CD4-positive, CD25-positive, alpha-beta regulatory T cell (primary cell): ENCODE data around the gene ABTB2. TPM values are rescaled to one million over a fixed set of nuclear protein-coding genes. Genes with fewer than 3 reads are reported as not detected.
"Not testable (repeated sequence)": the region's sequence is repeated elsewhere in the genome, so short reads cannot be mapped to it uniquely, and the experiment has no call there.

Experiments
- ATAC-seq, 2 donors: fragments of 150-1000 bp; cut with Tn5 transposase; one replicate each; pipeline ENCODE4 v1.10.0; 2021; ENCODE audit warnings: low read depth in 2 of 2, moderate number of reproducible peaks in 2 of 2, moderate library complexity in 1 of 2
- DNase-seq, 3 donors: peaks; one replicate each; pipeline versions ENCODE4 v3.0.0 to v3.0.0-alpha.2; 2012 to 2022; ENCODE audit warnings: mixed read lengths in 1 of 3
- H3K27ac ChIP-seq: one replicate; pipeline ENCODE4 v1.7.0; 2013; ENCODE audit warnings: mild to moderate bottlenecking, low read length; ENCODE audit not compliant: insufficient read depth, poor library complexity, severe bottlenecking
- H3K27me3 ChIP-seq: one replicate; pipeline ENCODE4 v1.7.0; 2013; ENCODE audit warnings: low read length; ENCODE audit not compliant: control insufficient read depth, insufficient read depth
- H3K36me3 ChIP-seq: one replicate; pipeline ENCODE4 v1.7.0; 2013; ENCODE audit warnings: mild to moderate bottlenecking, low read length, moderate library complexity; ENCODE audit not compliant: control insufficient read depth, insufficient read depth
- H3K4me1 ChIP-seq: 2 replicates; pipeline ENCODE4 v1.7.0; 2013; ENCODE audit warnings: mild to moderate bottlenecking, low read length; ENCODE audit not compliant: insufficient read depth, control insufficient read depth, poor library complexity, severe bottlenecking
- H3K4me3 ChIP-seq: one replicate; pipeline ENCODE4 v1.7.0; 2013; ENCODE audit warnings: low read depth, mild to moderate bottlenecking, low read length, moderate library complexity
- H3K9me3 ChIP-seq, 2 experiments: 1 replicate in 1 of 2; 2 replicates in 1 of 2; pipeline ENCODE4 v1.7.0; 2013; ENCODE audit warnings: low read length in 2 of 2, mild to moderate bottlenecking in 1 of 2, moderate library complexity in 1 of 2; ENCODE audit not compliant: control insufficient read depth in 2 of 2
- H3K27ac Mint-ChIP-seq, 3 donors: one replicate each; pipeline ENCODE4 v1.8.0; 2020 to 2022; ENCODE audit warnings: mild to moderate bottlenecking in 3 of 3, mixed read lengths in 3 of 3, moderate library complexity in 2 of 3
- H3K27me3 Mint-ChIP-seq: one replicate; pipeline ENCODE4 v1.8.0; 2022; ENCODE audit warnings: mild to moderate bottlenecking, mixed read lengths
- H3K36me3 Mint-ChIP-seq: one replicate; pipeline ENCODE4 v1.8.0; 2020; ENCODE audit warnings: mixed read lengths
- H3K4me1 Mint-ChIP-seq, 4 donors: one replicate each; pipeline ENCODE4 v1.8.0; 2020 to 2022; ENCODE audit warnings: mixed read lengths in 4 of 4, mild to moderate bottlenecking in 1 of 4
- H3K4me3 Mint-ChIP-seq, 4 donors: one replicate each; pipeline ENCODE4 v1.8.0; 2020 to 2022; ENCODE audit warnings: mild to moderate bottlenecking in 4 of 4, mixed read lengths in 4 of 4, moderate library complexity in 3 of 4
- H3K9me3 Mint-ChIP-seq, 7 donors: one replicate each; pipeline ENCODE4 v1.8.0; 2020 to 2022; ENCODE audit warnings: mixed read lengths in 7 of 7, mild to moderate bottlenecking in 3 of 7, moderate library complexity in 2 of 7
- polyA plus RNA-seq, 4 donors: library from polyadenylated mRNA; unstranded; fragments of 300-500 nt; fragmentation: Illumina TruSeq; gene quantifications; one replicate each; pipeline ENCODE4 v1.2.3, GENCODE V29; 2021
- total RNA-seq: library from RNA; stranded (reverse); gene quantifications from one replicate; pipeline ENCODE4 v1.2.3, GENCODE V29; 2022

The ABTB2 gene
- total and polyA plus RNA-seq, 5 donors from 2014 or later = 0.12 to 0.89 (median 0.13) TPM; not detected in 2

DNA sequence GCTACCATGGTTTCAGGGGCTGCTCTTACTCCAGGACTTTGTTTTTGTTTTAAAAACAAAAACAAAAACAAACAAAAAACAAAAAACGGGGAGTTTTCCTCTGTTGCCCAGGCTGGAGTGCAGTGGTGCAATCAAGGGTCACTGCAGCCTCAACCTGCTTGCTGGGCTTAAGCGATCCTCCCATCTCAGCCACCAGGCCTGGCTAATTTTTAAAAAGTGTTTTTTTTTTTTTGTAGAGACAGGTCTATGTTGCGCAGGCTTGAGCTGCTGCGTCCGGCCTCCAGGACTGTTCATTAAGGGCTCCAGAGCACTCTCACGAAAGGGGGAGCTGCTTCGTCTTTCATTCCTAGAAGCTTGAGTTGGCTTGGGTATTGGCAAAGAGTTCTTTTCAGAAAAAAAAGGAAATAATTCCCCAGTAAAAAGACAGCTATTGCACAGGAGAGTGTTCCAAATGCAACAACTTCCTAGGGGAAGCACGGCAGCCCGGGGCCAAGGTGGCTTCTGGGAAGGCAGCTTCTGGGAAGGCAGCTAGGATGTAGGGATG lies 173.9 kb downstream of the ABTB2 start:
- H3K27ac Mint-ChIP-seq = no peak overlapping the region
- DNase-seq (no peak), ATAC-seq (no peak)
- Histone ChIP-seq H3K27ac (no peak overlapping the region), H3K4me1 (no peaks in the 10 kb centered on the region), H3K27me3 (no peaks in the 10 kb centered on the region), H3K36me3 (no peaks in the 10 kb centered on the region), H3K9me3 (no peaks in the 10 kb centered on the region), H3K4me3 (no peak overlapping the region)
- no peaks in the 10 kb centered on the region for H3K36me3 Mint-ChIP-seq
- H3K4me3 Mint-ChIP-seq = no peak overlapping the region
- H3K9me3 Mint-ChIP-seq = no peaks in the 10 kb centered on the region
- H3K4me1 Mint-ChIP-seq = no peaks in the 10 kb centered on the region
- peaks cover 5% of the 10 kb centered on the region for H3K27me3 Mint-ChIP-seq

DNA sequence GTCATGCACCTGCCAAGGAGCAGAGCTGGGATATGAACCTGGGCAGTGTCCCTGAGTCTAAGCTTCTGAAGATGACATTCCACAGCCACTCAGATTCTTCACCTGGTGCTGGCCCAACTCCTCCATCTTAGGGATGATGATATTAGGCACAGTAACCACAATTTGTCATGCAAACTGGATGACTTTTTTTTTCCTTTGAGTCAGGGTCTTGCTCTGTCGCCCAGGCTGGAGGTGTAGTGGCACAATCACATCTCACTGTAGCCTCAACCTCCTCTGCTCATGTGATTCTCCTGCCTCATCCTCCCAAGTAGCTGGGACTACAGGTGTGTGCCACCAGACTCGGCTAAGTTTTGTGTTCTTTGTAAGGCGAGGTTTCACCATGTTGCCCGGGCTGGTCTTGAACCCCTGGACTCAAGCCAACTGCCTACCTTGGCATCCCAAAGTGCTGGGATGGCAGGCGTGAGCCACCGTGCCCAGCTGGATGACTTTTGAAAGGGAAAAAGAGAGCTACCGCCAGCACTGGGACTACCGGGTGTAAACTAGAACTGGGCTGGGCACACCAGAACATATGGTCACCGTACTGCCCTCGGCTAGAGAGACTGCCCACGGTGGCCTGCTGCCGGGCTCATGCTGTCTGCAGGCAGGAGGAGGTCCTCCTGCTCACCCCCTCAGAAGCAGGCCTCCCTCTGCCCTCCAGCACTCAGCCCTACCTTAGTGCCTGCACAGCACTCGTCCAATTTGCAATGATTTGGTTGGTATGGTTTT lies 174.7 kb downstream of the ABTB2 start:
- Histone ChIP-seq H3K4me1 (no peaks in the 10 kb centered on the region), H3K36me3 (no peaks in the 10 kb centered on the region), H3K9me3 (no peaks in the 10 kb centered on the region), H3K4me3 (no peak overlapping the region), H3K27ac (no peak overlapping the region), H3K27me3 (no peaks in the 10 kb centered on the region)
- no peak for ATAC-seq
- Mint-ChIP-seq H3K27ac (no peak overlapping the region), H3K36me3 (no peaks in the 10 kb centered on the region), H3K4me1 (no peaks in the 10 kb centered on the region), H3K4me3 (no peak overlapping the region), H3K27me3 (peaks cover 5% of the 10 kb centered on the region), H3K9me3 (no peaks in the 10 kb centered on the region)
- DNase-seq = no peak

DNA sequence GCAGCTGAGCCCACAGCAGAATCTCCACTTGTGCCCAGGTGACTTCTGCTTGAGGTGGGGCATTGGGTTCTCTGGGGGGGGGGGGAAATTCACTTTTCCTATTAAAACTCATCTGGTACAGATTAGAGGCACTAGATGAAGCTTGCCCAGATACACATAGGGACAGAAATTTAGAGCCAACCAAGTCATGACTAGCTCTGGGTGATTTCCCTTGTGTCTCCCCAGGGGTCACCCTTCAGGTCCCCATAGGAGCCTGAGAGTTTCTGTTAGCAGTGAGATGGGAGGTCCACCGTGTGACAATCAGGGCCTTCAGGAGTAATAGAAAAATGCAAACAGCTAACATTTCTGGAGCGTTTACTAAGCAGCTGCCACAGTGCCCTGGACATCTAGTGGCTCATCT lies 175.4 kb downstream of the ABTB2 start:
- Histone ChIP-seq H3K27me3 (no peaks in the 10 kb centered on the region), H3K36me3 (no peaks in the 10 kb centered on the region), H3K4me3 (no peak overlapping the region), H3K27ac (no peak overlapping the region), H3K4me1 (no peaks in the 10 kb centered on the region), H3K9me3 (no peaks in the 10 kb centered on the region)
- H3K27me3 Mint-ChIP-seq = peaks cover 5% of the 10 kb centered on the region
- H3K4me1 Mint-ChIP-seq = no peaks in the 10 kb centered on the region
- no peak overlapping the region for H3K4me3 Mint-ChIP-seq
- no peak overlapping the region for H3K27ac Mint-ChIP-seq
- H3K9me3 Mint-ChIP-seq = no peaks in the 10 kb centered on the region
- ATAC-seq (no peak), DNase-seq (no peak)
- no peaks in the 10 kb centered on the region for H3K36me3 Mint-ChIP-seq

DNA sequence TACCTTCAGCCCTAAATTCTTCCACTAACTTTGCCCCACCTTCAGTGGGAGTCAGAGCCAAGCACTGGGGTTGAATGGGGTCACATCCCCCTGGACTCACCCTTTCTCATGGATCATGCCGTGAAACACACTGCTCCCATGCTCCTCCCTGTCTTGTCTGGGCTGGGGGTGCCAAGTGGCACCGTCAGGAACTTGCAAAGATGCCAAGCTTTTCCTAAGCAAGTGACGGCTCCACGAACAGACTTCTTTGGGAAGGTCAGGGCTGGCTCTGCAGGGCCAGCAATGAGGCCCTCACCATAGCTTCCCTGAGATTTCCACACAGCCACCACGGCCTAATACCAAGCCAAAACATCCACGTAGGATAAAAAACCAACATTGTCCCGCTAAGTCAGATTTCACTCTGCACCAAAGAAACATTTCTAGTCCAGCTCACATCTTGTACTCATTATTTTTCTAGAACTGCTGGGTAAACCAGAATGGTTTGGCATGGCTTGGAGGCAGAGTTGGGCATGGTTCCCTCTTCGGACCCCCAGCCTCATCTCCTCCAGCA lies 175.9 kb downstream of the ABTB2 start:
- Mint-ChIP-seq H3K4me3 (no peak overlapping the region), H3K9me3 (no peaks in the 10 kb centered on the region), H3K4me1 (no peaks in the 10 kb centered on the region), H3K27me3 (peaks cover 5% of the 10 kb centered on the region), H3K36me3 (no peaks in the 10 kb centered on the region), H3K27ac (no peak overlapping the region)
- Histone ChIP-seq H3K36me3 (no peaks in the 10 kb centered on the region), H3K27me3 (no peaks in the 10 kb centered on the region), H3K9me3 (no peaks in the 10 kb centered on the region), H3K4me1 (no peaks in the 10 kb centered on the region), H3K4me3 (no peak overlapping the region), H3K27ac (no peak overlapping the region)
- no peak for ATAC-seq
- no peak for DNase-seq

DNA sequence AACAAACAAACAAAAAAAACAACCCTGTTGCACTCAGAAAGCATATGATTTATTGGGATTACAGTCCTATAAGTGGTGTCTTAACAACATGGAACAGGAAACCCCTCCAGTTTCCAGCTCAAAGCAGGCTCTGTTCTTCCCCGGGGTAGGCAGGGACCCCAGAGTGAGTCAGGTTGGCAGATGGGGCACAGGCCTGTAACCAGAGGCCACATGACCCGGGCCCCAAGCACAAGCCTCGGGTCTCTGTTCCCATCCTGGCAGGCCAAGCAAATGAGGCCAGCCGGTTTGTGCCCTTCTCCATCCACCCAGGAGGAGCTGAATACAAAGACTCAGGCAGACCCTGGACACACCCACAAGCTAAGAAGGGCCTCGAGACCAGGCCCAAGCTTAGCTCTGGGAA lies 176.6 kb downstream of the ABTB2 start:
- H3K27ac ChIP-seq = no peak overlapping the region
- Mint-ChIP-seq H3K4me1 (no peaks in the 10 kb centered on the region), H3K36me3 (no peaks in the 10 kb centered on the region), H3K4me3 (no peak overlapping the region), H3K27me3 (peaks cover 5% of the 10 kb centered on the region), H3K27ac (no peak overlapping the region), H3K9me3 (no peaks in the 10 kb centered on the region)
- no peak for ATAC-seq
- H3K4me1 ChIP-seq = no peaks in the 10 kb centered on the region
- H3K36me3 ChIP-seq = no peaks in the 10 kb centered on the region
- no peak overlapping the region for H3K4me3 ChIP-seq
- no peaks in the 10 kb centered on the region for H3K27me3 ChIP-seq
- no peaks in the 10 kb centered on the region for H3K9me3 ChIP-seq
- no peak for DNase-seq

DNA sequence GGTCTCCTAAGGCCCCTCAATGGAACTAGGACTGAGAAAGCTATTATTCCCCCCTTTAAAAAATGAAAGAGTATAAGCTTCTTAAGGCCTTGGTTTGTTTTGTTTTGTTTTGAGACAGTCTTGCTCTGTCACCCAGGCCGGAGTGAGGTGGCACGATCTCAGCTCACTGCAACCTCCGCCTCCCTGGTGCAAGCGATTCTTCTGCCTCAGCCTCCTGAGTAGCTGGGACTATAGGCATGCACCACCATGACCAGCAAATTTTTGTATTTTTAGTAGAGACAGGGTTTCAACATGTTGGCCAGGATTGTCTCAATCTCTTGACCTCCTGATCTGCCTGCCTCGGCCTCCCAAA lies 177.0 kb downstream of the ABTB2 start:
- not testable (repeated sequence) for H3K9me3 ChIP-seq, H3K36me3 Mint-ChIP-seq, ATAC-seq, H3K4me3 Mint-ChIP-seq, H3K4me1 Mint-ChIP-seq, H3K4me1 ChIP-seq, DNase-seq, H3K27me3 Mint-ChIP-seq, H3K9me3 Mint-ChIP-seq, H3K36me3 ChIP-seq, H3K4me3 ChIP-seq, H3K27ac ChIP-seq, H3K27me3 ChIP-seq
- H3K27ac Mint-ChIP-seq = peak overlapping the region in 1 of 3 donors; percentile 31

DNA sequence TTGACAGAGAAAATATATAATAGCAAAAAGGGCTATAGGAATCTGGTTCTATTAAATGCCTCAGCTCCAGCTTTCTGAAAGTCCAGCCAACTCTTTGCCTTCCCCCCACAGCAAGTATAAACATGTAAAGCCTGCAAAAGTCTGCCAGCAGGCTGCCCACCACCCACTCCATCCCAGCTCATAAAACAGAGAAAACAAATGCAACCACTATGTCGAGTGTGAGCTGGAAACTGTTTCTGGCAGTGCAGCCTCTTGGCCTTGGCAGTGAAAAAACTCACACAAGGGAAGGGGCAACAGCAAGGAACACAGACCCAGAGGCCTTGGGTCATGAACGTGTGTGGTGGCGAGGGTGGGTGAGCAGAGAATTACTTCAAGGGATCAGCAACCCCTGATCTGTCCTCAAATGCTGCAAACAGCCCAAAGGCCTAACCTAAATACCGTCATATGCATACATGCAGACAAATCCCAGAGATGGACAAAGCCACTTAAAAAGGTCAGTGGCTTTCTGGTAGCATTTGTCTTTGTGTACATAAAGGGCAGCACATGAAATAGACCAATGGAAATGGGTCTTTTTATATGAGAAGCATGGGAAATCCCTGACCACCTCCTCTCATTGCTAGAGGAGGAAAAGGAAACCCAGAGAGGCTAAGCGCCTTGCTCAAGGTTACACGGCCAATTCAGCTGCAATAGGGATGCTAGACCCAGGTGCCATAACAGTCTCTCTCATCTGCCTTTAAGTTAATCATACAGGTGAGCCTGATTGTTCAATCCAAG lies 177.6 kb downstream of the ABTB2 start:
- H3K36me3 ChIP-seq = no peaks in the 10 kb centered on the region
- H3K4me1 ChIP-seq = no peaks in the 10 kb centered on the region
- H3K4me3 ChIP-seq = no peak overlapping the region
- no peak overlapping the region for H3K27ac ChIP-seq
- Mint-ChIP-seq H3K4me3 (no peak overlapping the region), H3K36me3 (no peaks in the 10 kb centered on the region), H3K4me1 (peaks cover 0 to under 1% (median 0%) of the 10 kb centered on the region in 4 donors), H3K27ac (peak overlapping the region in 1 of 3 donors; percentile 31), H3K9me3 (no peaks in the 10 kb centered on the region), H3K27me3 (peaks cover 5% of the 10 kb centered on the region)
- no peak for ATAC-seq
- H3K27me3 ChIP-seq = no peaks in the 10 kb centered on the region
- no peaks in the 10 kb centered on the region for H3K9me3 ChIP-seq
- no peak for DNase-seq
